PC-3 (cell line): ENCODE data around the gene RAP1GAP2.

ENCODE experiments used
- EZH2 ChIP-seq: fragments of 300-600 bp; sonication (generic); IDR thresholded peaks from one replicate; pipeline ENCODE4 v1.6.1; 2017; ENCODE audit warnings: antibody characterized with exemption, mild to moderate bottlenecking, low read length; ENCODE audit not compliant: unreplicated experiment
- EZH2phosphoT487 ChIP-seq: fragments of 300-600 bp; sonication (generic); IDR thresholded peaks from 2 replicates; pipeline ENCODE4 v1.6.1; 2018; ENCODE audit warnings: mild to moderate bottlenecking, antibody characterized with exemption, low read length, borderline replicate concordance
- TF ChIP-seq, protein P1 (sequence below): fragments of 300-600 bp; sonication (generic); conservative IDR thresholded peaks from 2 replicates; pipeline ENCODE4 v1.5.1; 2017; ENCODE audit warnings: antibody characterized with exemption, low read depth, mild to moderate bottlenecking, low read length

DNA sequence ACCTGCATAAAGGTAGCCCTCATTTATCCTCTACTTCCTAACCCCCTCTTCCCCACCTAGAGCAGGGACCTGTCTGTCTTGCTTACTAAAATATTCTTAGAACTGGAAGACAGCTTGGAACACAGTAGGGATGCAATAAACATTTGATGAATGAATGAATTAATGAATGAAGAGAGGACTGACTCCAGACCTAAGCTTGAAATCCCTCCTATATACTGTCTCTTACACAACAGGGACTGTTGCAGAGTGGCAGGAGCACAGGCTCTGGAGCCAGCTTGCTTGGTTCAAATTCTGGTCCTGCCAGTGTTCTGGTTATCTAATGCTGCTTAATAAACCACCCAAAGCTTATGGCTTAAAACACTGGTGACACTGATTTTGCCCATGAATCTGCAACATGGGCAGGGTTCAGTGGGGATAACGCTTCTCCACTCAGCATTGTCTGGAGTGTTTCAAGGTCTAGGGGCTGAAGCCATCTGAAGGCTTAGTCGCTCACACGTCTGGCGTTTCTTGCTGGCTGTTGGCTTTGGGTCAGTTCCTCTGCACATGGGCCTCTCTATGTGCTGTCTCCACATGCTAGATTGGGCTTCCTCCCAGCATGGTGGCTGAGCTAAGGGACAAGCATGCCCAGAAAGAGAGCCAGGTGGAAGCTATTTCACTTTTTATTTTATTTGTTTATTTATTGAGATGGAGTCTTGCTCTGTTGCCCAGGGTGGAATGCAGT is 12.8 kb upstream of the RAP1GAP2 start:
- TF ChIP-seq, protein P1, sequence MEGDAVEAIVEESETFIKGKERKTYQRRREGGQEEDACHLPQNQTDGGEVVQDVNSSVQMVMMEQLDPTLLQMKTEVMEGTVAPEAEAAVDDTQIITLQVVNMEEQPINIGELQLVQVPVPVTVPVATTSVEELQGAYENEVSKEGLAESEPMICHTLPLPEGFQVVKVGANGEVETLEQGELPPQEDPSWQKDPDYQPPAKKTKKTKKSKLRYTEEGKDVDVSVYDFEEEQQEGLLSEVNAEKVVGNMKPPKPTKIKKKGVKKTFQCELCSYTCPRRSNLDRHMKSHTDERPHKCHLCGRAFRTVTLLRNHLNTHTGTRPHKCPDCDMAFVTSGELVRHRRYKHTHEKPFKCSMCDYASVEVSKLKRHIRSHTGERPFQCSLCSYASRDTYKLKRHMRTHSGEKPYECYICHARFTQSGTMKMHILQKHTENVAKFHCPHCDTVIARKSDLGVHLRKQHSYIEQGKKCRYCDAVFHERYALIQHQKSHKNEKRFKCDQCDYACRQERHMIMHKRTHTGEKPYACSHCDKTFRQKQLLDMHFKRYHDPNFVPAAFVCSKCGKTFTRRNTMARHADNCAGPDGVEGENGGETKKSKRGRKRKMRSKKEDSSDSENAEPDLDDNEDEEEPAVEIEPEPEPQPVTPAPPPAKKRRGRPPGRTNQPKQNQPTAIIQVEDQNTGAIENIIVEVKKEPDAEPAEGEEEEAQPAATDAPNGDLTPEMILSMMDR: no peak
- TF ChIP-seq EZH2 (no peak), EZH2phosphoT487 (no peak)
